SK-N-SH (cell line): Measurements from ENCODE around the gene RAB7B. TPM values are rescaled to one million over a fixed set of nuclear protein-coding genes. Genes with fewer than 3 reads are reported as not detected.

ENCODE experiments used
- CTCF ChIA-PET: fragments of 300-600, 350-600 bp; formaldehyde crosslinking; extraction: SDS; loops from one replicate; lab custom pipeline; 2021; lab: Yijun Ruan, JAX
- POLR2A ChIA-PET: fragments of 350-600 bp; sonication (Branson Sonifier 250); formaldehyde crosslinking; extraction: SDS; loops from one replicate; lab custom pipeline; 2020; ENCODE audit warnings: antibody characterized with exemption, inconsistent platforms; lab: Yijun Ruan, JAX
- DNase-seq: peaks from one replicate; pipeline ENCODE4 v3.0.0; 2012
- H2AFZ ChIP-seq: fragments of 200-600 bp; sonication (generic); 2 replicates; pipeline ENCODE4 v1.8.1; 2016; ENCODE audit warnings: antibody characterized with exemption, mild to moderate bottlenecking, low read depth
- H3F3A ChIP-seq: fragments of 200-600 bp; sonication (generic); replicated peaks from 2 replicates; pipeline ENCODE3; 2016; ENCODE audit warnings: antibody characterized with exemption, mild to moderate bottlenecking; ENCODE audit not compliant: insufficient read depth
- H3K27ac ChIP-seq, 2 experiments: fragments of 200-500 bp in 1 of 2; fragments of 200-600 bp in 1 of 2; sonication (Bioruptor generic) in 1 of 2; sonication (generic), shearing (Covaris generic) in 1 of 2; 2 replicates each; pipeline versions ENCODE4 v1.5.1 to v1.6.1; 2014 to 2016; ENCODE audit warnings: low read depth in 2 of 2, inconsistent platforms in 1 of 2, low read length in 1 of 2, mild to moderate bottlenecking in 1 of 2, mixed read lengths in 1 of 2
- H3K27me3 ChIP-seq: fragments of 200-600 bp; sonication (generic), shearing (Covaris generic); 2 replicates; pipeline ENCODE4 v1.6.1; 2016; ENCODE audit warnings: mixed run types; ENCODE audit not compliant: insufficient read depth
- H3K36me3 ChIP-seq, 2 experiments: fragments of 200-500 bp in 1 of 2; fragments of 200-600 bp in 1 of 2; sonication (Bioruptor generic) in 1 of 2; sonication (generic) in 1 of 2; replicated peaks in 1 of 2; 2 replicates each; pipeline versions ENCODE3 to v1.5.1; 2014 to 2016; ENCODE audit warnings: low read length in 1 of 2, mild to moderate bottlenecking in 1 of 2; ENCODE audit not compliant: insufficient read depth in 2 of 2, control insufficient read depth in 1 of 2
- H3K4me1 ChIP-seq, 2 experiments: fragments of 200-500 bp in 1 of 2; fragments of 200-600 bp in 1 of 2; sonication (Bioruptor generic) in 1 of 2; sonication (generic), shearing (Covaris generic) in 1 of 2; 2 replicates each; pipeline versions ENCODE4 v1.5.1 to v1.6.1; 2014 to 2016; ENCODE audit warnings: low read depth in 1 of 2, low read length in 1 of 2, mixed run types in 1 of 2; ENCODE audit not compliant: insufficient read depth in 2 of 2, control insufficient read depth in 1 of 2
- H3K4me2 ChIP-seq: fragments of 200-600 bp; sonication (generic), shearing (Covaris generic); 2 replicates; pipeline ENCODE4 v1.6.1; 2017; ENCODE audit warnings: mixed run types
- H3K4me3 ChIP-seq, 2 experiments: fragments of 200-500 bp in 1 of 2; fragments of 200-600 bp in 1 of 2; sonication (Bioruptor generic) in 1 of 2; sonication (generic), shearing (Covaris generic) in 1 of 2; 2 replicates each; pipeline versions ENCODE4 v1.5.1 to v1.8.1; 2014 to 2016; ENCODE audit warnings: low read depth in 2 of 2, inconsistent platforms in 1 of 2, low read length in 1 of 2, mild to moderate bottlenecking in 1 of 2, mixed read lengths in 1 of 2, moderate library complexity in 1 of 2
- H3K79me2 ChIP-seq: fragments of 200-600 bp; sonication (generic); 2 replicates; pipeline ENCODE4 v1.8.1; 2017; ENCODE audit warnings: mild to moderate bottlenecking; ENCODE audit not compliant: insufficient read depth
- H3K9ac ChIP-seq: fragments of 200-600 bp; sonication (generic); 2 replicates; pipeline ENCODE4 v1.6.1; 2017; ENCODE audit warnings: mixed run types
- H3K9me2 ChIP-seq: fragments of 200-600 bp; sonication (generic); 2 replicates; pipeline ENCODE4 v1.6.1; 2017; ENCODE audit warnings: mixed run types
- H3K9me3 ChIP-seq: fragments of 200-600 bp; sonication (generic); 2 replicates; pipeline ENCODE4 v1.6.1; 2017; ENCODE audit warnings: mixed run types, mild to moderate bottlenecking, moderate library complexity
- H4K20me1 ChIP-seq: fragments of 200-600 bp; sonication (generic); 2 replicates; pipeline ENCODE4 v1.6.1; 2017; ENCODE audit warnings: mild to moderate bottlenecking, mixed run types; ENCODE audit not compliant: insufficient read depth
- ELF1 ChIP-seq: IDR thresholded peaks from 2 replicates; pipeline ENCODE4 v1.4.0; 2012
- EP300 ChIP-seq, 2 experiments: IDR thresholded peaks; 2 replicates each; pipeline versions ENCODE4 v1.4.0 to v1.6.1; 2012; ENCODE audit warnings: borderline replicate concordance in 1 of 2, low read depth in 1 of 2, low read length in 1 of 2
- FOSL2 ChIP-seq: IDR thresholded peaks from 2 replicates; pipeline ENCODE4 v1.4.0; 2012; ENCODE audit warnings: low read depth, mild to moderate bottlenecking, moderate library complexity, borderline replicate concordance
- FOXM1 ChIP-seq: IDR thresholded peaks from 2 replicates; pipeline ENCODE4 v1.4.0; 2012; ENCODE audit warnings: low read depth, mild to moderate bottlenecking
- GATA2 ChIP-seq: sonication (generic); formaldehyde crosslinking; IDR thresholded peaks from 2 replicates; pipeline ENCODE4 v1.5.0; 2020; ENCODE audit warnings: mild to moderate bottlenecking, missing genetic modification reagents
- MEF2A ChIP-seq: IDR thresholded peaks from 2 replicates; pipeline ENCODE4 v1.4.0; 2012; ENCODE audit warnings: low read depth, borderline replicate concordance
- NFIC ChIP-seq: IDR thresholded peaks from 2 replicates; pipeline ENCODE4 v1.4.0; 2012; ENCODE audit warnings: borderline replicate concordance
- RAD21 ChIP-seq: IDR thresholded peaks from 2 replicates; pipeline ENCODE4 v1.6.1; 2012; ENCODE audit warnings: mild to moderate bottlenecking, low read length
- RCOR1 ChIP-seq: fragments of 150-350 bp; IDR thresholded peaks from 2 replicates; pipeline ENCODE4 v1.6.1; 2017; ENCODE audit warnings: antibody characterized with exemption, low read length
- RXRA ChIP-seq: IDR thresholded peaks from 2 replicates; pipeline ENCODE4 v1.4.0; 2012; ENCODE audit warnings: low read depth, mild to moderate bottlenecking, borderline replicate concordance
- SIN3A ChIP-seq: IDR thresholded peaks from 2 replicates; pipeline ENCODE4 v1.6.1; 2012; ENCODE audit warnings: low read depth, mild to moderate bottlenecking, low read length, moderate library complexity, borderline replicate concordance
- TAF1 ChIP-seq: IDR thresholded peaks from 2 replicates; pipeline ENCODE4 v1.6.1; 2012; ENCODE audit warnings: low read depth, mild to moderate bottlenecking, low read length, moderate library complexity, borderline replicate concordance
- TCF12 ChIP-seq: IDR thresholded peaks from 2 replicates; pipeline ENCODE4 v1.4.0; 2012
- YY1 ChIP-seq: IDR thresholded peaks from 2 replicates; pipeline ENCODE4 v1.4.0; 2012; ENCODE audit warnings: low read depth, mild to moderate bottlenecking
- WGBS: methylation state at CpG from one replicate; pipeline ENCODE4 v1.1.6; 2017; ENCODE audit warnings: low lambda C conversion rate; 5-methylcytosine and 5-hydroxymethylcytosine counted together
- polyA plus RNA-seq, 3 experiments: library from polyadenylated mRNA; depleted of rRNA; stranded (reverse); fragments of >200 nt; gene quantifications; 2 replicates each; pipeline ENCODE4 v1.2.3, GENCODE V29; 2012
- TF ChIP-seq, protein P1 (sequence below): IDR thresholded peaks from 2 replicates; pipeline ENCODE4 v1.4.0; 2012; ENCODE audit warnings: low read depth, borderline replicate concordance
- TF ChIP-seq, protein P2 (sequence below): fragments of 150-350 bp; IDR thresholded peaks from 2 replicates; pipeline ENCODE4 v1.6.1; 2017; ENCODE audit warnings: antibody characterized with exemption, low read length, low read depth, borderline replicate concordance
- TF ChIP-seq, protein P3 (sequence below): IDR thresholded peaks from 2 replicates; pipeline ENCODE4 v1.6.1; 2012; ENCODE audit warnings: mild to moderate bottlenecking, low read depth, low read length, moderate library complexity
- TF ChIP-seq, protein P4 (sequence below): IDR thresholded peaks from 2 replicates; pipeline ENCODE4 v1.4.0; 2012; ENCODE audit warnings: low read depth
- TF ChIP-seq, protein P5 (sequence below): IDR thresholded peaks from 2 replicates; pipeline ENCODE4 v1.4.0; 2012; ENCODE audit warnings: low read depth, borderline replicate concordance

RAB7B gene
- polyA plus RNA-seq, 1 of the 3 experiments (the other 2 are of a cell fraction): 0.15 TPM

DNA sequence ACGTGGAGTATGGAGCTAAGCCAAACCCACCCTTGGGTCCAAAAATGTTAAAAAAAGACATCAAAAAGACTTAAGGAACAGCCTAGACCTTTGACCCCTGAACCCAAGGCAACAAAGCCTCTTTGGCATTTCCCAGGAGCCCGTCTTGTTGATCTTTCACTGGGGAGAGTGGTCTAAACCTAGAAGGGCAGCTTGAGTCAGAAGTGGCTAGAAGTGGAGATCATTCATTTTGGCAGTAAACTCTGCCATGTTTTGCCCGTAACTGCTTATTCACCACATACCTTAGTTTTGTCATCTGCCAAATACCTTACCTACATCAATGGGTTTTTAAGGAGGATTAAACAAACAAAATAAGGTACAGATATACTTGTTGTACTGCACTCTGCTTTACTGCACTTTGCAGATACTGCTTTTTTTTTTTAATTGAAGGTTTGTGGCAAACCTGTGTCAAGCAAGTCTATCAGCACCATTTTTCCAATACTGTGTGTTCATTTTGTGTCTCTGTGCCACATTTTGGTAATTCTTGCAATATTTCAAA lies 22.2 kb upstream of the RAB7B start:
- Histone ChIP-seq H2AFZ (no peak overlapping the region), H3K4me1 (peaks cover 3 to 11% of the 10 kb centered on the region in 2 experiments; a peak in 2 of 4 replicates), H4K20me1 (no peaks in the 10 kb centered on the region), H3K9me2 (no peaks in the 10 kb centered on the region), H3K27ac (no peak overlapping the region), H3K79me2 (no peaks in the 10 kb centered on the region), H3K4me3 (no peak overlapping the region), H3K36me3 (no peaks in the 10 kb centered on the region), H3K4me2 (no peak overlapping the region), H3K27me3 (peaks cover 9% of the 10 kb centered on the region; the same call in 1 of the 2 replicates), H3K9me3 (no peaks in the 10 kb centered on the region), H3F3A (no peaks in the 10 kb centered on the region), H3K9ac (no peak overlapping the region)
- POLR2A ChIA-PET: no interaction called here
- no peak for TF ChIP-seq RXRA
- CTCF ChIA-PET: interaction anchor here (1.3 to 2.7 kb wide), 3 partner anchors 9 to 81 kb away, joined by 3 to 13 read pairs (median 3); no protein-coding TSS in a partner anchor
- no peak for DNase-seq
- 51% methylated on average over 3 of the region's 3 CpGs for WGBS

DNA sequence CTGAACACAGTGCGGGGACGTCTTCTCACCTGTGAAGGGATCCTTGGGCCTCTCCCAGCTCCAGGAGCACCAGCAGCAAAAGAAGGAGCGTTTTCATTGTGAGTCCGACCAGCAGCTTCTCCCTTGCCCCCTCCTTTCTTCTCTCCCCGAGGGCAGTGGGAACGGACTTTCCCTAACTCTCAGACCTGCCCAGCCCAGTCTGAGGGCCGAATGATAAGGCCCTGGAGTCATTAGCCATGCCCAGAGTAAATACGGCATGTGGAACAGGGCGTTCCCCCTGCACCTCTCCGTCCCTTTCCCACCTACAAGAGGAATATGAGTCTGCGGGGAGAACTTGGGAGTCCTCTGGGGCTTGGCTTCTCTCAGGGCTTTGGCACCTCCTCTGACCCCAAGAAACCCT lies 20.5 kb upstream of the RAB7B start, which contains the start of gene CTSE:
CTSE (minus strand) TSS at position 201 of the 400 bp plus-strand sequence; CDS start at position 97, 104 bp downstream.
- no peak within 1 kb of the TSS for H2AFZ ChIP-seq
- peaks cover 3% of the 10 kb centered on the region; the same call in 1 of the 2 replicates for H3K27me3 ChIP-seq
- no peak within 1 kb of the TSS for H3K9ac ChIP-seq
- H3K4me2 ChIP-seq: no peak within 1 kb of the TSS
- no peaks in the 10 kb centered on the region for H3K9me2 ChIP-seq
- H3K4me3 ChIP-seq: no peak within 1 kb of the TSS
- H3K36me3 ChIP-seq: no peaks in the 10 kb centered on the region
- H3K9me3 ChIP-seq: no peaks in the 10 kb centered on the region
- H3K27ac ChIP-seq: no peak within 1 kb of the TSS
- no peaks in the 10 kb centered on the region for H4K20me1 ChIP-seq
- no peaks in the 10 kb centered on the region for H3F3A ChIP-seq
- no peaks in the 10 kb centered on the region for H3K79me2 ChIP-seq
- 81% methylated on average over 11 of the region's 11 CpGs for whole genome bisulfite sequencing
- TF ChIP-seq, protein P1, sequence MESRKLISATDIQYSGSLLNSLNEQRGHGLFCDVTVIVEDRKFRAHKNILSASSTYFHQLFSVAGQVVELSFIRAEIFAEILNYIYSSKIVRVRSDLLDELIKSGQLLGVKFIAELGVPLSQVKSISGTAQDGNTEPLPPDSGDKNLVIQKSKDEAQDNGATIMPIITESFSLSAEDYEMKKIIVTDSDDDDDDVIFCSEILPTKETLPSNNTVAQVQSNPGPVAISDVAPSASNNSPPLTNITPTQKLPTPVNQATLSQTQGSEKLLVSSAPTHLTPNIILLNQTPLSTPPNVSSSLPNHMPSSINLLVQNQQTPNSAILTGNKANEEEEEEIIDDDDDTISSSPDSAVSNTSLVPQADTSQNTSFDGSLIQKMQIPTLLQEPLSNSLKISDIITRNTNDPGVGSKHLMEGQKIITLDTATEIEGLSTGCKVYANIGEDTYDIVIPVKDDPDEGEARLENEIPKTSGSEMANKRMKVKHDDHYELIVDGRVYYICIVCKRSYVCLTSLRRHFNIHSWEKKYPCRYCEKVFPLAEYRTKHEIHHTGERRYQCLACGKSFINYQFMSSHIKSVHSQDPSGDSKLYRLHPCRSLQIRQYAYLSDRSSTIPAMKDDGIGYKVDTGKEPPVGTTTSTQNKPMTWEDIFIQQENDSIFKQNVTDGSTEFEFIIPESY: no peak
- TF ChIP-seq, protein P2, sequence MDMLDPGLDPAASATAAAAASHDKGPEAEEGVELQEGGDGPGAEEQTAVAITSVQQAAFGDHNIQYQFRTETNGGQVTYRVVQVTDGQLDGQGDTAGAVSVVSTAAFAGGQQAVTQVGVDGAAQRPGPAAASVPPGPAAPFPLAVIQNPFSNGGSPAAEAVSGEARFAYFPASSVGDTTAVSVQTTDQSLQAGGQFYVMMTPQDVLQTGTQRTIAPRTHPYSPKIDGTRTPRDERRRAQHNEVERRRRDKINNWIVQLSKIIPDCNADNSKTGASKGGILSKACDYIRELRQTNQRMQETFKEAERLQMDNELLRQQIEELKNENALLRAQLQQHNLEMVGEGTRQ: no peak
- TF ChIP-seq RAD21 (no peak), MEF2A (no peak), RXRA (no peak), RCOR1 (no peak), TAF1 (no peak), NFIC (no peak), EP300 (IDR thresholded peaks at IDR 0.05; ENCODE audit: borderline replicate concordance in 1 of 2, low read depth in 1 of 2, low read length in 1 of 2) (no peak), GATA2 (CRISPR knock-in tag) (no peak), FOXM1 (no peak), SIN3A (no peak), ELF1 (no peak), TCF12 (no peak), YY1 (no peak), FOSL2 (no peak)
- TF ChIP-seq, protein P3, sequence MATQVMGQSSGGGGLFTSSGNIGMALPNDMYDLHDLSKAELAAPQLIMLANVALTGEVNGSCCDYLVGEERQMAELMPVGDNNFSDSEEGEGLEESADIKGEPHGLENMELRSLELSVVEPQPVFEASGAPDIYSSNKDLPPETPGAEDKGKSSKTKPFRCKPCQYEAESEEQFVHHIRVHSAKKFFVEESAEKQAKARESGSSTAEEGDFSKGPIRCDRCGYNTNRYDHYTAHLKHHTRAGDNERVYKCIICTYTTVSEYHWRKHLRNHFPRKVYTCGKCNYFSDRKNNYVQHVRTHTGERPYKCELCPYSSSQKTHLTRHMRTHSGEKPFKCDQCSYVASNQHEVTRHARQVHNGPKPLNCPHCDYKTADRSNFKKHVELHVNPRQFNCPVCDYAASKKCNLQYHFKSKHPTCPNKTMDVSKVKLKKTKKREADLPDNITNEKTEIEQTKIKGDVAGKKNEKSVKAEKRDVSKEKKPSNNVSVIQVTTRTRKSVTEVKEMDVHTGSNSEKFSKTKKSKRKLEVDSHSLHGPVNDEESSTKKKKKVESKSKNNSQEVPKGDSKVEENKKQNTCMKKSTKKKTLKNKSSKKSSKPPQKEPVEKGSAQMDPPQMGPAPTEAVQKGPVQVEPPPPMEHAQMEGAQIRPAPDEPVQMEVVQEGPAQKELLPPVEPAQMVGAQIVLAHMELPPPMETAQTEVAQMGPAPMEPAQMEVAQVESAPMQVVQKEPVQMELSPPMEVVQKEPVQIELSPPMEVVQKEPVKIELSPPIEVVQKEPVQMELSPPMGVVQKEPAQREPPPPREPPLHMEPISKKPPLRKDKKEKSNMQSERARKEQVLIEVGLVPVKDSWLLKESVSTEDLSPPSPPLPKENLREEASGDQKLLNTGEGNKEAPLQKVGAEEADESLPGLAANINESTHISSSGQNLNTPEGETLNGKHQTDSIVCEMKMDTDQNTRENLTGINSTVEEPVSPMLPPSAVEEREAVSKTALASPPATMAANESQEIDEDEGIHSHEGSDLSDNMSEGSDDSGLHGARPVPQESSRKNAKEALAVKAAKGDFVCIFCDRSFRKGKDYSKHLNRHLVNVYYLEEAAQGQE: no peak
- TF ChIP-seq, protein P4, sequence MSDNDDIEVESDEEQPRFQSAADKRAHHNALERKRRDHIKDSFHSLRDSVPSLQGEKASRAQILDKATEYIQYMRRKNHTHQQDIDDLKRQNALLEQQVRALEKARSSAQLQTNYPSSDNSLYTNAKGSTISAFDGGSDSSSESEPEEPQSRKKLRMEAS: no peak
- TF ChIP-seq, protein P5, sequence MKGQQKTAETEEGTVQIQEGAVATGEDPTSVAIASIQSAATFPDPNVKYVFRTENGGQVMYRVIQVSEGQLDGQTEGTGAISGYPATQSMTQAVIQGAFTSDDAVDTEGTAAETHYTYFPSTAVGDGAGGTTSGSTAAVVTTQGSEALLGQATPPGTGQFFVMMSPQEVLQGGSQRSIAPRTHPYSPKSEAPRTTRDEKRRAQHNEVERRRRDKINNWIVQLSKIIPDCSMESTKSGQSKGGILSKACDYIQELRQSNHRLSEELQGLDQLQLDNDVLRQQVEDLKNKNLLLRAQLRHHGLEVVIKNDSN: no peak
- no peak for DNase-seq
- H3K4me1 ChIP-seq: peaks cover 3 to 11% of the 10 kb centered on the region in 2 experiments; a peak in 2 of 4 replicates
- ChIA-PET CTCF (interaction anchor here (0.6 to 1.4 kb wide), 4 partner anchors 22 to 83 kb away, joined by 3 to 5 read pairs (median 4); no protein-coding TSS in a partner anchor), POLR2A (no interaction called here)
